ENCODE data around the gene ZNF540. TPM values are rescaled to one million over a fixed set of nuclear protein-coding genes. Genes with fewer than 3 reads are reported as not detected.
A peak's percentile ranks its signal among the peaks of the same experiment; 100 is the strongest.
"Not testable (repeated sequence)": the region's sequence is repeated elsewhere in the genome, so short reads cannot be mapped to it uniquely, and the experiment has no call there.

Gene ZNF540
- 1.1 TPM for total RNA-seq

- DNase-seq (ENCODE audit: low read depth in 2 of 3, low spot score in 2 of 3): peak; percentile 76 to 96 (median 93)
Observed at GRCh38 chr19:37594304-37594981, at the start of gene ZNF540, which contains the start of gene ZNF571. Gene ZNF540 (plus strand): TSS chr19:37594876. CDS start chr19:37598448, 3,572 bp downstream. Gene ZNF571 (minus strand): TSS chr19:37594792. CDS start chr19:37586676, 8,116 bp downstream.

- DNase-seq (ENCODE audit: low read depth in 2 of 3, low spot score in 2 of 3): peak in 2 of 3 donors; percentile 77 to 90
Observed at GRCh38 chr19:37551129-37551993, 43.3 kb upstream of the ZNF540 start.

GRCh38 chr19:37563518-37563917, 31.2 kb upstream of the ZNF540 start:
- DNase-seq (ENCODE audit: low read depth in 2 of 3, low spot score in 2 of 3): no peak

- DNase-seq (ENCODE audit: low read depth in 2 of 3, low spot score in 2 of 3): no peak
Observed at GRCh38 chr19:37564624-37565369, 29.9 kb upstream of the ZNF540 start.

GRCh38 chr19:37565370-37565669, 29.4 kb upstream of the ZNF540 start:
- peak in 1 of 3 donors; percentile 13 for DNase-seq (ENCODE audit: low read depth in 2 of 3, low spot score in 2 of 3)

GRCh38 chr19:37572203-37572602, 22.5 kb upstream of the ZNF540 start:
- DNase-seq (ENCODE audit: low read depth in 2 of 3, low spot score in 2 of 3): no peak

- DNase-seq (ENCODE audit: low read depth in 2 of 3, low spot score in 2 of 3): no peak
Observed at GRCh38 chr19:37583340-37583739, 11.3 kb upstream of the ZNF540 start.

- no peak for DNase-seq (ENCODE audit: low read depth in 2 of 3, low spot score in 2 of 3)
Observed at GRCh38 chr19:37593996-37594303, 726 bp upstream of the ZNF540 start.

- DNase-seq (ENCODE audit: low read depth in 2 of 3, low spot score in 2 of 3): peak in 2 of 3 donors; percentile 74 to 75
Observed at GRCh38 chr19:37594982-37595382, 306 bp downstream of the ZNF540 start.

GRCh38 chr19:37635076-37636056, 40.7 kb downstream of the ZNF540 start:
- DNase-seq (ENCODE audit: low read depth in 2 of 3, low spot score in 2 of 3): no peak

- DNase-seq (ENCODE audit: low read depth in 2 of 3, low spot score in 2 of 3): peak in 1 of 3 donors; percentile 3
Observed at GRCh38 chr19:37654118-37654517, 59.4 kb downstream of the ZNF540 start.

- peak; percentile 24 to 42 (median 41) for DNase-seq (ENCODE audit: low read depth in 2 of 3, low spot score in 2 of 3)
Observed at GRCh38 chr19:37654629-37655300, 60.1 kb downstream of the ZNF540 start.

GRCh38 chr19:37655301-37655688, 60.6 kb downstream of the ZNF540 start, which contains the start of gene ZFP30:
Gene ZFP30 (minus strand): TSS chr19:37655465. CDS start chr19:37647822, 7,643 bp downstream.
- DNase-seq (ENCODE audit: low read depth in 2 of 3, low spot score in 2 of 3): peak in 2 of 3 donors; percentile 83 to 87

- DNase-seq (ENCODE audit: low read depth in 2 of 3, low spot score in 2 of 3): peak; percentile 57 to 91 (median 90)
Observed at GRCh38 chr19:37655689-37656371, 61.2 kb downstream of the ZNF540 start.

GRCh38 chr19:37657157-37657556, 62.5 kb downstream of the ZNF540 start:
- not testable (repeated sequence) for DNase-seq (ENCODE audit: low read depth in 2 of 3, low spot score in 2 of 3)
